SKM-1 treated with dmso at 0.1 percent for 144 hours (cell line): Measurements from ENCODE around the gene PLTP.
"Not testable (repeated sequence)": the region's sequence is repeated elsewhere in the genome, so short reads cannot be mapped to it uniquely, and the experiment has no call there.

Experiments
- DNase-seq: peaks from one replicate; lab custom pipeline; 2025; ENCODE audit not compliant: unreplicated experiment; lab: John Stamatoyannopoulos, UW

Gene PLTP

DNA sequence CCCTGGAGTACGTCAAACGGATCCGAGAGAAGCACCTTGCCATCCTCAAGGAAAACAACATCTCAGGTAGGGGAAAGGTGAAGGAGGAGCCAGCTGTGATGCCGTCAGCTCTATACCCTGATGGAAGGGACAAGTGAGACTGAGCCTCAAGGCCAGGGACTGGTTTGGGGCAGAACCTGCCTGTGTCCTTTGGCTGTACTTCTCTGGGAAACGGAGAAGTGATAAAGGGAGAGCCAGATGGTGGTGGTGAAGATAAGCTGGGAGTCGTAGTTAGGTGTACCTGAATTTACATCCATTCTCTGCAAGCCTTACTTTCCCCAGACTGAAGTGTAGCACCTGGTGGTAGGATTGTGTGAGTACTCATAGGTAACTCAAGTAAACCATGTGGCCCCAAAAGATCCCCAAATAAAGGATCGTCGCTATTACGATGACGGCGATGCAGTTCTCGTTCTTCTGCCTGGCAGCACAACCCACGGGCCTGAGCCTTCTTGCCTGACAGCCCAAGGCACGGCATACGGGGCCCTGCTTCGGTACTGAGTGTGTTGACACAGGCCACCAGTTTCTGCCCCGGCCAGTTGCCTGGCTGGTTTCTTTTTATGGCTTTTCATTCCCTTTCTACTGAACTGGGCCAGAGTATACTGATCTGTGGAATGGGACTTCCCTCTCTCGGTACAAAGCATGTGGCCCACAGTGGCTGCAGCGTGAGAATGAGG lies 33.2 kb upstream of the PLTP start:
- no peak for DNase-seq

DNA sequence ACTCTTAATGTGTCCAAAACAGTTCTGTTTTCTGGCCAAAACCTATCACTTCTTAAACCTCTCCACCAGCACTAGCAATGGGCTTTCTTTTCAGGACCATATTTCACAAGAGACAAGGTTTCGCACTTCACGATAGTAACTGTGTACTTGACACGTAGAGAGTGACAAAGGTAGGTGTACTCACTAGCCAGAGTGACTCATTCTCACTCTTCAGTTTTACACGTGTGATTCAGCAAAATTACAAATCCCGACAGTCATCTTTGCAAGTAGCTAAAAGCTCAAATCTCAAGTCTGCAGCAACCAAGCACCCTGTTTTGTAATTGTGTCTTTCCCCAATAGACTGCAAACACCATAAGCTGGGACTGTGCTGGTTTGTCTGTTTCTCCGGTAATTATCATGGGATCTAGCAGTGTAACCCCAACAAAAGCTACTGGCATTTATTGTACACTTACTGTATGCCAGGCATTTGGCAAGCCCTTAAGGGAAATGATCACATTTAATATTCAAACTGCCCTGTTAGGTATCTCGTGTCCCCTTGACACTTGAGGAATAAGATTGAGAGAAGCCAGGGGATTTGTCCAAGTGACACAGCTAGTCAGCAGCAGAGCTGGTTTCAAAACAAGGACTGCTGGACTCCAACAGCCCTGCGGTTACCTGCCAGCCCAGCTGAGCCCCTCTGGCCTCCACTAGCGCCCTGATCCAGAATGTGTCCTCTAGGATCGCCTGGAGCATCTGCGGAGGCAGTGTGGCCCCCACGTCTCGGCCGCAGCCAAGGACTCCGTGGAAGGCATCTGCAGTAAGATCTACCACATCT lies 32.4 kb upstream of the PLTP start:
- no peak for DNase-seq

DNA sequence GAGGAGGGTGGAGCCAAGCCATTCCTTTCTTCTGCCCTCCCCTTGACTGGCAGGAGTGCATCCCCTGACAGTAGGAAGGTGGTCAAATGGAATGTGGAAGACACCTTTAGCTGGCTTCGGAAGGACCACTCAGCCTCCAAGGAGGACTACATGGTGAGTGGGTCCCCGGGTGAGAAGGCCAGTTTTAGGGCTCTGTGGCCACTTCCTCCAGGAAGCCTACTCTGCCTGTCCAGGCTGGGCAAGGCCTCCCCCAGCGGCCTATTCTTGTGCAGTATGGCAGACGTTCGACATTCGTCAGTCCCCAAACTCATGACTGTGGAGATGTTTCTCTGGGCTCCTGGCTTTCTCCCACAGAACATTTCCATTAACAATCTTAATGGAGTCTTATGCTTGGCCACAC lies 31.7 kb upstream of the PLTP start:
- DNase-seq: no peak

DNA sequence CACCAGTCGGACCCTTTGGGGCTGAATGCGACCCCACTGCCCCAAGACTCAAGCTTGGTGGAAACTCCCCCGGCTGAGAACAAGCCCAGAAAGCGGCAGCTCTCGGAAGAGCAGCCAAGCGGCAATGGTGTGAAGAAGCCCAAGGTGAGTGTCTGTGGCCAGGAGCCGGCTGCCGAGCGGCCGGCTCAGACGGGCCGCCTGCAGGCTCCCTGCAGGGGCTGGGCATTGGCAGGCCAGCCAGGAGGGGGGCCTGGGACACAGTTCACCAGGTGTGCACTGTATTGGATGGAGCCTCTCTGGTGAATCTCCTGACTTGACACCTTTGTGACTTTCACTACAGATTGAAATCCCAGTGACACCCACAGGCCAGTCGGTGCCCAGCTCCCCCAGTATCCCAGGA lies 28.5 kb upstream of the PLTP start:
- DNase-seq: no peak

DNA sequence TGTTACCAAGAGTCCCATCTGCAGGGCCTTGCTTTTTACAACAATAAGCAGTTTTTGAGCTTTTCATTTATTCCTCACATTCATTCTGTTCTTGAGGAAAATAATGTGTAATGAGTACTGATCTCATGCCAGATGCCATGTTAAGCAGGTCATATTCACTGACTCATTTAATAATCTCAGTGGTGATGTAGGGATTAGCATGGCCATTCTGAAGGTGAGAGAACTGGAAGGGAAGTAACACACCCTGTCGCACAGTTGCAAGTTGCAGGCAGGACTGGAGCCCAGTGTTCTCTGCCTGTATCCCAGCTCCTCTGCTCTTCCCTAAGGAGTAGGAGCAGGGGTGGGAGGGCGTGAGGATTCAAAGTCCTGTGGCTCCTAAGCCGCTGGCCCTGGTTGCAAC lies 28.1 kb upstream of the PLTP start:
- no peak for DNase-seq

DNA sequence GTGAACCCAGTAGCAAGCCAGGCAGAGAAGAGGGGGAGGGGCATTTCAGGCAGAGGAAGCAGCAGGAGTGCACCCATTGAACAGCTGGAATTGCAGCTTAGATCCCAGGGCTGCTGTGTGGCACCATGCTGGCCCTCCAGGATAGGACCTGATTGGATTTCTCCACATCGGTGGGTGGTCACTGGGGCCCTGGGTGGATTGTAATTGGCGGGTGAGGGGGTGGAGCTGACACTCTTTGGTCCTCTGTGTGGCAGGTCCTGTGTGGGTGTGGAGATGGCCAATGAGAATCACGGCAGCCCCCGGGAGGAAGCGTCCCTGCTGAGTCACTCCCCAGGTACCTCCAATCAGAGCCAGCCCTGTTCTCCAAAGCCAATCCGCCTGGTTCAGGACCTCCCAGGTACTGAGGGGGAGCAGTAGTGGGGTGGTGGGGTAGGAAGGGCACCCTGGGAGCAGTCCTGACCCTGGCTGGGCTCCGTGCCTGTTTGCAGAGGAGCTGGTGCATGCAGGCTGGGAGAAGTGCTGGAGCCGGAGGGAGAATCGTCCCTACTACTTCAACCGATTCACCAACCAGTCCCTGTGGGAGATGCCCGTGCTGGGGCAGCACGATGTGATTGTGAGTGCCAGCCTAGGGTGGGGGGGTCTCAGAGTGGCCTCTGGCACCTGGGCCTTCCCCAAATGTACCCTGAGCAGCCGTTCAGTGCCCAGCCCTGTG lies 26.9 kb upstream of the PLTP start:
- no peak for DNase-seq

DNA sequence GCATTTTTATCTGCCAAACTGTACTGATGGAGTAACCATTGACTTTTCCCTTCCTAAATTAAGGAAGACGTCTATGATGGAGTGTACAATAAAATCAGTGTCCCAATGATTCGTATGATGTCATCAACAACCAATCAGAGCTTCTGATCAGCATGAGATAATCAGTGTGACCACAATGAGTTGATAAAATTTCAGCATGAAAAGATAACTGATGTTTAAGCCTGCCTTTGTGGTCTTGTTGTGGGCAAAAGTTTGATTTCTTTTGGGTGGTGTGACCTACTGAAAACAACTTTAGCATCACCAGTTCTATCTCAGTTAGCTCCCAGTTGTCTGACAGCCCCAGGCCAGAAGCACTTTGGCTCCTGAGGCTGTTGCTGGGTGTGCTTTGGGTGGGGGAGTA lies 25.8 kb upstream of the PLTP start:
- DNase-seq: no peak

DNA sequence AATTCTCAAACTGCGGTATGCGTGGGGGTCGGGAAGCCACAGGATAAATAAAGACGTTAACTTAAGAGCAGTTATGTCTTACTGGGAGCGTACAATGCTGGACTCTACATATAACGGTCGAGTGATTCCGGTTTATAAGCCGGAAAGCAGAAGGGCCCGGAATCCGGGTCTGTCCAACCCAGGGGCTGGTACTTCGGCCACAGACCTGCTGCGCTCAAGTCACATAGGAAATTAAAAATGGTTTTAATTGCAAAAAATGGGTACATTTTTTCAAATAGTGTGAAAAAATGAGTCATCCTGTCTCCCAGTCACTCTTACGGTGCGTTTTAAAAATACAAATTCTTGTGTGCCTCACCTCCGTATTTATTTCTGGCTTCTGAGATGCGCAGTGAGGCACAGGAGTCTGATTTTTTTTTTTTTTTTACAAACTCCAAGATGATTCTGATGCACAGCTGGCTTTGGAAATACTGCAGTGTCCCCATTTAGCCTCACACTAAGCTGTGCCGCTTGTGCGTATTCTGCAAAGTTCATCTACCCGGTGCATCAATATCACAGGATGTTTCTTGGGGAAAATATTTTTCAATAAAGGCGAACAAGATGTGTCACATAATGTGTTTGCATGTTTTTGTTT lies 23.6 kb upstream of the PLTP start:
- DNase-seq: no peak

DNA sequence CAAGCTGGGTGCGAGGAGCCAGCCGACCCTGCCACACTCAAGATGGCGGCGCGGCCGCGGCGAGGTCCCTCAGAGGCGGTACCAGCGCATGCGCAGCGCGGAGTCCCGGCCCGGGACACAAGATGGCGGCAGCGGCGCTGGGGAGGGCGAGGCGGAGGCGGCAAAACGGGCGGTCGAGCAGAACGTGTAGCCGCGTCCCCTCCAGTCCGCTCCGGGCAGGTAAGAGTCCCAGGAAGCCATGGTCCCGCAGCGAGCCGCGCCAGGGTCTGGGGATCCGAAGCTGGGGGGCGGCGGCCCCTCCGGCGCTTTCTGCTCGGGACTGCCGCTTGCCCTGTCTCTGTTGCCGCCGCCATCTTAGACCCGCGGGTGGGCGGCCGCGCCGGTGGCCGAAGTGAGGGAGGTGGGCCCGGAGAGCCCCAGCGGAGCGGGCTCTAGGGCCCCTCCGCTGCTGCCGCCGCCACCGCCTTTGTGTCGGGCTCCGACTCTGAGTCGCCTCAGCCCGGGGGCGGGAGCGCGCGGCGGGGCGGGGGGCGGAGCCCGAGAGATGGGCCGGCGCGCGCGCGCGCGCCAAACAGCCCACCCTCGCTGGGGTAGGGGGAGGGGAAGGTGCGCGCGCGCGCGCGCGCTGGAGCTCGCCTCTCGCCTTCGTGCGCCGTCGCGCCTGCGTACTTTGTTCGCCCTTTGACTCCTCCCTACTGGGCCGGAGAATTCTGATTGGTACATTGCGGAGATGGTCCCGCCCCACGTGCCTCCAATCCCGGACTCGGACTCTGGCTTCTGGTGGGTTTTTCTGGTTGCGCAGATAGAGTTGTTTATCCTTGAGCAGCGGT lies 22.8 kb upstream of the PLTP start, which contains the start of gene PCIF1:
TSS of gene PCIF1 (plus strand) at position 98 of the 830 bp plus-strand sequence. CDS start 4,317 bp downstream, outside the sequence.
- DNase-seq: peak; percentile 93

DNA sequence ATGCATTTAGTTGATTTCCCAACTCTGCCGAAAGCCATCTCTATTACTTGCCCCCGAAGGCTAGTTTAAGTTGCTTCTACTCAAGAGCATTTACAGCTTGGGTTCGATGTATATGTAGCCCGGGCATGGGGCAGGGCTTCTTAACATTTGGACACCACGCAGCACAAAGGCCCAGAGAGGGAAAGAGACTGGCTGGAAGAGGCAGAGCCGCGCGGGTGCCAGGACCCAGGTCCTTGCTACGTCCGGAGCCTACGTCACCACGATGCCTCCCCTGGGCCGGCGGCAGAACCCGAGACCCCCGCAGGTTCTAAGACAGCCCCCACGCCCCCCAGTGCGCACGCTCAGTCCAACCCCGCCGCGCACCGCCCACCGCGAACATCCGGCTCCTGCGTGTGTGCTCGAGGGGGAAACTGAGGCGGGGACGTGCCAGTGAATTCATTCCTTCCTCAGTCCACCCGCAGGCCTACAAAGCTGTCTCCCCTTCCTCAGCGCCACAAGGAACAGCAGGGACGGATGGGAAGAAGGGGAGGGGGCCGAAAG lies 22.2 kb upstream of the PLTP start:
- DNase-seq: no peak

DNA sequence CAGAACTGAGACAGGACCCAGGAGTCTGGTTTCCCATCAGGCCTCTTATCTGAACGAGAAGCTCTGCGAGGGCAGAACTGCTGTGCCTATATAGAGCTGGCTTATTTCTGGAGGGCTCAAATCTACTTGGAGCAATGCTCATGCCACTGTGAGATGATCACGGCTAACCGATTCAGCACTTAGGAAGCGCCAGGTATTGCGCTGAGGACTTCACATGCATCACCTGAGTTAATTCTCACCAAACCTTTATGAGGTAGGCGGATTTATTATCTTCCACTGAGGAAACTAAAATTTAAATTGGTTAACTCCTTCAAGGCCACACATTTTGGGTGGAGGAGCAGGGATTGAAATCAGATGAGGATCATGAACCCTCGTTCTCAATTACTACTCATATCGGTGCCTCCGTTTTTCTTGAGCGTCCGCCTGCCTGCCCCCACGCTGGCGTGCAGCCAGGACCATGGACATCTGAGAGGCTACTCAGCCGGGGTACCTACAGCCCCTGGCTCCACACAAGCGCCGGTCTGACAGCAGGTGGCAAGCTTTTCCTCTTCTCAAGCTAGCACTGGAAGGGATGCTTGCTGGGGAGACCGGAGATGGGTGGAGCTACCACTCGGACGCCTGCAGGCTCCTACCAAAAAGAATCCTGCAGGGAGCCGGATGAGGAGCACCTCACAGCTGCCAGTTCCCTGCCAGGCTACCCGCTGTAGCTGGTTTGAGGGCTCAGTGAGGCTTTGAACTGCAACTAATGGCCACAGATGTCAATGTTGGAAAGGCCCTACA lies 21.5 kb upstream of the PLTP start:
- DNase-seq: peak; percentile 45

DNA sequence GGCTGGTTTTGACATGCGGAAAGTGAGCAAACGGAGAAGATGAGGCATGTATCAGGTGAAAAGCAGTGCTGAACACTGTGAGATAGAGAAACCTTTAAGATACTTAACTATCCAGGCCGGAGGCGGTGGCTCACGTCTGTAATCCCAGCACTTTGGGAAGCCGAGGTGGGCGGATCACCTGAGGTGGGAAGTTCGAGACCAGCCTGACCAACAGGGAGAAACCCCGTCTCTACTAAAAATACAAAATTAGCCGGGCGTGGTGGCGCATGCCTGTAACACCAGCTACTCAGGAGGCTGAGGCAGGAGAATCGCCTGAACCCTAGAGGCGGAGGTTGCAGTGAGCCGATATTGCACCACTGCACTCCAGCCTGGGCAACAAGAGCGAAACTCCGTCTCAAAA lies 19.7 kb upstream of the PLTP start:
- DNase-seq: not testable (repeated sequence)

DNA sequence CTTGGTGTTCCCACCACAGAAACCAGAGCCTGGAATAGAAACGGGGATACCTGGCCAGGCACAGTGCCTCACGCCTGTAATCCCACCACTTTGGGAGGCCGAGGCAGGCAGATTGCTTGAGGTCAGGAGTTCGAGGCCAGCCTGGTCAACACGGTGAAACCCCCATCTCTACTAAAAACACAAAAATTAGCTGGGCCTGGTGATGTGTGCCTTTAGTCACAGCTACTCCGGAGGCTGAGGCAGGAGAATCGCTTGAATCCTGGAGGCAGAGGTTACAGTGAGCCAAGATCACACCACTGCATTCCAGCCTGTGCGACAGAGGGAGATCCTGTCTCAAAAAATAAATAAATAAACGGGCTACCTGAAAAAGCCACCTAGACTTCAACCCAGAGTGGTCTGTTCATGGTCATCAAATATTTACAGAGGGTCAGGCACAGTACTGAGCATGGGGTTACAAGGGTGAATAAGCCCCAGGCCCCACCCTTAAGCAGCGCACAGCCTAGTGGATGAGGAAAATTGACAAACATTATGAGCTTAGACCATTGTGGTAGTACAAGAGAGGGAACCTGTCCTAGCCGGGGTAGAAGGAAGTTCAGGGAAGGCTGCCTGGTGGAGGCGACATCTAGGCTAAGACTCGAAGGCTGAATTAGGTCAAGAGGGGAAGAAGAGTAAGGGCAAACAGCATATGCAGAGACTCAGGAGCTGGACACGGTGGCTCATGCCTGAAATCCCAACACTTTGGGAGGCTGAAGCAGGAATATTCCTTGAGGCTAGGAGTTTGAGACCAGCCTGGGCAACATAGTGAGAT lies 15.3 kb upstream of the PLTP start:
- DNase-seq: no peak

DNA sequence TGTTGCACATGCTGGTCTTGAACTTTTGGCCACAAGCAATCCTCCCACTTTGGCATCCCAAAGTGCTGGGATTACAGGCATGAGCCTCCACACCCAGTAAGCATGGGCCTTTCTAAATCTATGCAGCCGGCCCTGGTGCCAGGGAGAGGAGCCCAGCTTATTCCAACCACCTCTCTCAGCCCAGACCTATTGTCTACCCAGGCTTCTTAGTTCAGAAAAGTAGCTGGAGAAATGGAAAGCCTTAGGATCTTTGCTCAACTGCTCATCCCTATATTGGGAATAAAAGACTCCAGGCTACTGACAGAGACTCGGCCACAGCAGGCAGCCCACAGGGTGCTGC lies 14.7 kb upstream of the PLTP start:
- DNase-seq: no peak

DNA sequence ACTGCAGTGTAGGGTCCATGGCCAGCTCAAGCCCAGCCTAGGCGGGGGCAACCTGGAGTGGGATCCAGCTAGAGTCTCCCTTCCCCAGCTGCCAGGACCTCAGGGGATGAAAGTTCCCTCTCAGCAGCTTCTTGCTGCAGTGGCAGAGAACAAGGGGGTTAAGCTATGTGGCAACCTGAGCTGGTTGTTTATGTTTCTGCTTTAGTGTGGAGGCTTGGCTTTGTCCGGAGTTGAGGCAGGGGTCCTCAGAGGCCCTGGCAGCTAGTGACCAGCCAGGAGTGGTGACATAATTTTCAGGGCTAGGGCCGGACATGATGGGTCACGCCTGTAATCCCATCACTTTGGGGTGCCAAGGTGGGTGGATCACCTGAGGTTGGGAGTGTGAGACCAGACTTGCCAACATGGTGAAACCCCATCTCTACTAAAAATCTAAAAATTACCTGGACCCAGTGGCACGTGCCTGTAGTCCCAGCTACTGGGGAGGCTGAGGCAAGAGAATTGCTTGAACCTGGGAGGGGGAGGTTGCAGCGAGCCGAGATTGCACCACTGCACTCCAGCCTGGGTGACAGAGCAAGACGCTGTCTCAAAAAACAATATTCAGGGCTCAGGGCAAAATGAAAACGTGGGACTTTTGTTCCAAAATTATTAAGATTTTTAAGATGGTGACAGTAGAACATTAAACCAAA lies 14.0 kb upstream of the PLTP start:
- no peak for DNase-seq

DNA sequence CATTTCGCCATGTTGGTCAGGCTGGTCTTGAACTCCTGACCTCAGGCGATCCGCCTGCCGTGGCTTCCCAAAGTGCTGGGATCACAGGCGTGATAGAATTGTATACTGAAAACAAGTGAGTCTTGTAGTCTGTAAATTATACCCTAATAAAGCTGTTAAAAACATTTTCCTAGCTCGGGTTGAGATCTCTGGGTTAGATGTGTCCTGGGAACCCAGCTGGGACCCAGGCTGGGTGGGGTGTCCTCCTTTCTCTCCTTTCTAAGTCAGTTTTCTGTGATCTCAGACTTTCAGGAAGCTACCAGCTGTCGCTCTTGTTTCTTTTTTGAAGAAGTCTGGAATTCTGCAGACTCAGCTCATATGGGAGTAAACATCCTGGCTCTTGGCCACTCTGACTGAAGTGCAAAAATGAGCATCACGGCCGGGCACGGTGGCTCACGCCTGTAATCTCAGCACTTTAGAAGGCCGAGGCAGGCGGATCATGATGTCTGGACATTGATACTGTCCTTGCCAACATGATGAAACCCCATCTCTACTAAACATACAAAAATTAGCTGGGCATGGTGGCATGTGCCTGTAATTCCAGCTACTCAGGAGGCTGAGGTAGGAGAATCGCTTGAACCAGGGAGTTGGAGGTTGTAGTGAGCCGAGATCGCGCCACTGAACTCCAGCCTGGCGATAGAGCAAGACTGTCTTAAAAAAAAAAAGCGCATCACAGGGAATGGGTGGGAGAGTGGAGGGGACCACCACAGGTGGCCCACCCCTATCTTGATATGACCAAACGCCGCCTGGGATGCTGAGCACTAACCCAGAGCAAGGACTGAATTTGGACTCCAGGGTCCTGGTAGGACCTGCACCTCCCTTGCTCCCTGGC lies 12.7 kb upstream of the PLTP start:
- DNase-seq: no peak
